HUES6 (cell line): Measurements from ENCODE around the gene AKR1B15.
"Not testable (repeated sequence)": the region's sequence is repeated elsewhere in the genome, so short reads cannot be mapped to it uniquely, and the experiment has no call there.

Experiments used
- H3K27ac ChIP-seq: 2 replicates; pipeline ENCODE4 v1.7.0; 2013; ENCODE audit warnings: low read depth, mild to moderate bottlenecking, low read length, inconsistent platforms
- H3K27me3 ChIP-seq: 2 replicates; pipeline ENCODE4 v1.6.1; 2013; ENCODE audit warnings: low read length; ENCODE audit not compliant: control insufficient read depth, insufficient read depth
- H3K36me3 ChIP-seq: 2 replicates; pipeline ENCODE4 v1.6.1; 2013; ENCODE audit warnings: low read length; ENCODE audit not compliant: control insufficient read depth, insufficient read depth
- H3K4me1 ChIP-seq: 2 replicates; pipeline ENCODE4 v1.6.1; 2013; ENCODE audit warnings: low read length; ENCODE audit not compliant: control insufficient read depth, insufficient read depth
- H3K4me3 ChIP-seq: 2 replicates; pipeline ENCODE4 v1.5.1; 2013; ENCODE audit warnings: low read depth, low read length
- H3K9ac ChIP-seq: one replicate; pipeline ENCODE4 v1.6.1; 2013; ENCODE audit warnings: mild to moderate bottlenecking, low read length
- H3K9me3 ChIP-seq: 2 replicates; pipeline ENCODE4 v1.6.1; 2013; ENCODE audit warnings: low read depth, low read length; ENCODE audit not compliant: control insufficient read depth, insufficient read depth

The AKR1B15 gene

DNA sequence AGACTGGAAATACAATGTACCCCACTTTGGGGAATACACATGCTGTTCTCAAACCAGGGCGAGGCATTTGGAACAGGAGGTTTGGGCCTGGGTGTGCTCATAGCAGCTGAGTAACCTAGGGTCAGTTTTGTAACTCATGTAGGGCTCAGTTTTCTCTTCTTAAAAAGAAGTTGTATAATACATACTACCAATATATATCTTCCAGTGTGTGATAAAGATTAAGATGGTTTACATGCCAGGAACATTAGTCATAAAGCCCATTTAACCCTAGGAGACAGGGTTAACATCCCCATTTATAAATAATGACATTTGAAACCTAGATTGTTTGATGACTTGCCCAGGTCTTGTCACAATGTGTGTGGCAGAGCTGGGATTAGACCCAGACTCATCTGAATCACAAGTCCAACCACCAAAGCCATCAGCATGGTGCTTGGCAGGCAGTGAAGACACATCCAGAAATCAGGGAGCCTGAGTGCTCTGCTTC, 15.6 kb upstream of the AKR1B15 start:
- H3K9me3 ChIP-seq = no peaks in the 10 kb centered on the region
- no peak overlapping the region for H3K9ac ChIP-seq
- H3K4me1 ChIP-seq = no peaks in the 10 kb centered on the region
- no peaks in the 10 kb centered on the region for H3K27me3 ChIP-seq
- no peaks in the 10 kb centered on the region for H3K36me3 ChIP-seq
- no peak overlapping the region for H3K27ac ChIP-seq
- H3K4me3 ChIP-seq = no peak overlapping the region

DNA sequence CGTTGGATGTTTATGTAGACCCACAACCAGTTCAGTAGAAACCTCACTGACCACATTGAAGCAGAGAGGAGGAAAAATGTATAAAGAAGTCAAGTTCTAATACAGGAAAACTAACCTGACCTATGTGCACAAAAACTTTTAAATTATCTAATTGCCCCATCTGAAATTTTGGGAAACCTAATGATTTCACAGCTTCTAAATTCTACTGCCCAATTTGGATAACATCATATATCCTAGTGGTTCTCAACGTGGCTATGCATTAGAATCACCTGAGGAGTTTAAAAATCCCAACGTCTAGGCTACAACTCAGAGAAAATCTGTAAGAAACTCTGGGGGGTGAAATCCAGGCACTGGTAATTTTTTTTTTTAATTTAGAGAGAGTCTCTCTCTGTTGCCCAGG, 14.3 kb upstream of the AKR1B15 start:
- H3K4me1 ChIP-seq = no peaks in the 10 kb centered on the region

DNA sequence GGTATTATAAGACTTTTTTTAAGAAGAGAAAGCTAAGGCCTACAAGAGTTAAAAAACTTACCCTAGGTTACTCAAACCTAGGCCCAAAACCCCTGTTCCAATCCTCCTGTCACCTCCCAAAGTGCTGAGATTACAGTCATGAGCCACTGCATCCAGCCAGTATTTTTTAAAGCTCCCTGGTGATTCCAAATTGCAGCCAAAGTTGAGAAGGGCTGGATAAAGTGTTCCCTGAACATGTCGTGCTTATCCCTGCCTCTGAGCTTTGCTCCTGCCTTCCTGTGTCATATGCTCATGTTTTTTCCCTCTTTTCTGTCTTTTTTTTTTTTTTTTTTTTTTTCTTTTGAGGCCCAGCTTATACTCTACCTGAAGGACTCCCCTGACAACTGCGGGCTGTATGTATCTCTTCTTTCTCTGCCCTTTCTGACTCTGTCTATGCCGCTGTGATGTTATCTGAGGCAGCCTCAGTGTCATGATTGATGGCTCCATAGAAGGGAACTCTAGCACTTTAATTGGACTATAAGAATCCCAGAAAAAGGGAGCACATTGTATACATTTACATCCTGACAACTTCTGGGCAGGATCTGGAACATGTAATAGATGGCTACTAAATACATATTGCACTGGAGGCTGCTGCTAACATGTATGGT, 13.5 kb upstream of the AKR1B15 start:
- Histone ChIP-seq H3K4me1 (no peaks in the 10 kb centered on the region), H3K9ac (no peak overlapping the region), H3K27me3 (no peaks in the 10 kb centered on the region), H3K27ac (no peak overlapping the region), H3K9me3 (no peaks in the 10 kb centered on the region), H3K4me3 (no peak overlapping the region), H3K36me3 (no peaks in the 10 kb centered on the region)

More for the DNA sequence above, 14.3 kb upstream of the AKR1B15 start:
- no peaks in the 10 kb centered on the region for H3K36me3 ChIP-seq
- no peaks in the 10 kb centered on the region for H3K9me3 ChIP-seq
- H3K9ac ChIP-seq = no peak overlapping the region
- no peak overlapping the region for H3K27ac ChIP-seq
- H3K27me3 ChIP-seq = no peaks in the 10 kb centered on the region
- no peak overlapping the region for H3K4me3 ChIP-seq

DNA sequence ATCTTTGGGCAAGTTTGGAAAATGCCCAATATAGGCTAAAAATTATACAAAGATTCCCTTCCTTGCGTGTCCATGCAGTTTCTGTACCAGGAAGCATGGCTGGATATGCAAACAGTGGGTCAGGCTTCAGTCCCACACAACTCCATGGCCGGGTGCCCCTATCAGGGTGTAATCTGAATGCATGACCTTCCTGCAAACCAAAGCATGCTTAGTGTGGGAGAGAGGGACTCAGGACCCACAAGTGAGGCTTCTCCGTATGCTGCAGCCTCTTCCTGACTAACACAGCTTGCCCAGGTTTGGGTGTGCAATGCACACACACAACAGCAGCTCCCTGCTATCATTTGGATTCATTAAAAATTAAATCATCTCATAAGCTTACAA, 13.0 kb upstream of the AKR1B15 start:
- Histone ChIP-seq H3K36me3 (no peaks in the 10 kb centered on the region), H3K4me1 (no peaks in the 10 kb centered on the region), H3K27me3 (no peaks in the 10 kb centered on the region), H3K4me3 (no peak overlapping the region), H3K27ac (no peak overlapping the region), H3K9me3 (no peaks in the 10 kb centered on the region), H3K9ac (no peak overlapping the region)

DNA sequence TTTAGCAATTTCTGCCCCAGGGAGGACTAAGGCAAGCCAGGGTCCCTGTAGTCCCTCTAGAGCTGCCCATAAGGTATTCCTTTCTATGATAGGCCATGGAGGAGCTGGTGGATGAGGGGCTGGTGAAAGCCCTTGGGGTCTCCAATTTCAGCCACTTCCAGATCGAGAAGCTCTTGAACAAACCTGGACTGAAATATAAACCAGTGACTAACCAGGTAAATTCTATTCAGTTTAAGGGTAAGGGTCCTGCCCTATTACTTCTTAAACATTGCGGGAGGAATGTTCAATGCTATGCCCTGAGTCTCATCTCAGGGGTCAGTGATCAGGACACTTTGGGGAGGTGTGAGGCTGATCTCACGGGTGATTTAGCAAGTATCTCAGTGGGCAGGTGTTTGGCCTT, 12.4 kb upstream of the AKR1B15 start:
- H3K4me1 ChIP-seq = not testable (repeated sequence)

DNA sequence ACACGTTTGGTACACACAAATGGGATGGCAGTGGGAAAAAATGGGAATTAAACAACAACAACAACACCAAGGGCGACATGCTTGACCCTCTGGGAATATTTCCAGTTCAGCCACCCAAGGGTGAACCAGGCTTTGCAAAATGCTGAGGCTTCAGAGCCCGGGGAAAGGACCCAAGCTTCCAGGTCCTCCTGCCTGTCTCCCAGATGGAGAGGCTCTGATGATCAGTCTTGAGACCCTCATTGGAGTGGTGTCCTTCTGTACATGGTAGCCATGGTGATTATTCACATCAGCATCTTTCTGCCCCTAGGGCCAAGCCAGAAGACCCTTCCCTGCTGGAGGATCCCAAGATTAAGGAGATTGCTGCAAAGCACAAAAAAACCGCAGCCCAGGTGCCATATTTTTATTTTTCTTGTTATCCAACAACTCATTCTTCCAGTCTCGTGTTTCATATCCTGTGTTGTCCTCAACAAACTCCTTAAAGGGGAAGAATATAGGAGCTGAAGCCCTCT, 11.6 kb upstream of the AKR1B15 start:
- H3K4me1 ChIP-seq, H3K4me3 ChIP-seq, H3K9ac ChIP-seq, H3K9me3 ChIP-seq, H3K27me3 ChIP-seq, H3K36me3 ChIP-seq, H3K27ac ChIP-seq: not testable (repeated sequence)

More for the DNA sequence above, 12.4 kb upstream of the AKR1B15 start:
- H3K27me3 ChIP-seq, H3K27ac ChIP-seq, H3K9ac ChIP-seq, H3K4me3 ChIP-seq, H3K9me3 ChIP-seq, H3K36me3 ChIP-seq: not testable (repeated sequence)

DNA sequence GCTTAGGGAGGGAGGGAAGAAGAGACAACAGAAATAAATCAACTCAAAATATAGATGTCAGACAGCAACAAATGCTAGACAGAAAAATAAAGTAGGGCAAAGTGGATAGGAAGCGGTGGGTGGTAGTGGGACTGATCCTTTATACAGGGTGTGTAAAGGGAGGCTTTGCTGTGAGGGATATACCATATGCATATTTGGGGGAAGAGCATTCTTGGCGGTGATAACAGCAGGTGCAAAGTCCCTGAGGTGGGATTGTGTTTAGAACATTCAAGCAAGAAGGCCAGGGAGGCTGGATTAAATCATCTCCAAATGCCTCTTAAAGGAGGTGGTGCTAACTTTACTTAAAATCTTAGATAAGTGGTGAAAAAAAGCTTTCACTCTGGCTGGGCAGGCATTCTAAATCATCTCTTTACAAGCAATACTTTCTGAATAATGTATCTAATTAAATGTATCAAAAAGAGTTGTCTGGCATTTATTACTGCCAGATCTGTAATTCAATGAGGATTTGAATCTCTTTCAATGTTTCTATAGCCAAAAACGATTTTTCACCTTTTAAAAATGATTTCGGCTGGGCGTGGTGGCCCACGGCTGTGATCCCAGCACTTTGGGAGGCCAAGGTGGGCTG, 9.4 kb upstream of the AKR1B15 start:
- H3K4me1 ChIP-seq = 0 out of 2 replicates have a peak, but pooled peaks cover 3% of the 10 kb centered on the region
- no peaks in the 10 kb centered on the region for H3K27me3 ChIP-seq
- H3K27ac ChIP-seq = no peak overlapping the region

DNA sequence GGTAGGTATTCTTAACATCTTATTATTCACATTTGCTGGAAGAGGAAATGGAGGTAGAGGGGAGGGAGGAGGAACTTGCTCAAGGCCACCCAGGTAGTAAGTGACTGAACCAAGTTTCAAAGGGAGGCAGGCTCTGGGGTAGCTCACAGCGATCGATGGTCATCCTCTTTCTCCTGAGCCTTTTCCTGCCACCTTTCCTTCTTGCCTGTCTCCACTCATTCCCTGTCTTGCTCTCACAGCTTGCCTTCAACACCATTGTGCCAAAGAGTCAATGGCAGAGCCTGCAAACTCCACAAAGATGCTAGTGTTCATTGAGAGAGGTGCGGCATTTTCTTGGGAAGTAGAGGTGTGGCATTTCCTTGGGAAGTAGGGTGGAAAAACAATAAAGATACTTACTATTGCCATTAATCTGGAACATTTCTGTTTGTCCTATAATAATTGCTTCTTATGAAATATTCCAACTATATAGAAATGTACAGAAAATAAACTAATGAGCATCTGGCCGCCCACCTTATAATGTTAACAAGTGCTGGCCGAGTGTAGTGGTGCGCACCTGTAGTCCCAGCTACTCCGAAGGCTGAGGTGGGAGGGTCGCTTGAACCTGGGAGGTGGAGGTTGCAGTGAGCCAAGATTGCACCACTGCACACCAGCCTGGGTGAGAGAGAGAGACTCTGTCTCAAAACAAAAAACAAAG, 7.3 kb upstream of the AKR1B15 start:
- H3K27ac ChIP-seq, H3K27me3 ChIP-seq, H3K9ac ChIP-seq, H3K9me3 ChIP-seq, H3K4me1 ChIP-seq, H3K36me3 ChIP-seq, H3K4me3 ChIP-seq: not testable (repeated sequence)

More for the DNA sequence above, 9.4 kb upstream of the AKR1B15 start:
- H3K9me3 ChIP-seq = no peaks in the 10 kb centered on the region
- H3K9ac ChIP-seq = no peak overlapping the region
- no peak overlapping the region for H3K4me3 ChIP-seq
- no peaks in the 10 kb centered on the region for H3K36me3 ChIP-seq

DNA sequence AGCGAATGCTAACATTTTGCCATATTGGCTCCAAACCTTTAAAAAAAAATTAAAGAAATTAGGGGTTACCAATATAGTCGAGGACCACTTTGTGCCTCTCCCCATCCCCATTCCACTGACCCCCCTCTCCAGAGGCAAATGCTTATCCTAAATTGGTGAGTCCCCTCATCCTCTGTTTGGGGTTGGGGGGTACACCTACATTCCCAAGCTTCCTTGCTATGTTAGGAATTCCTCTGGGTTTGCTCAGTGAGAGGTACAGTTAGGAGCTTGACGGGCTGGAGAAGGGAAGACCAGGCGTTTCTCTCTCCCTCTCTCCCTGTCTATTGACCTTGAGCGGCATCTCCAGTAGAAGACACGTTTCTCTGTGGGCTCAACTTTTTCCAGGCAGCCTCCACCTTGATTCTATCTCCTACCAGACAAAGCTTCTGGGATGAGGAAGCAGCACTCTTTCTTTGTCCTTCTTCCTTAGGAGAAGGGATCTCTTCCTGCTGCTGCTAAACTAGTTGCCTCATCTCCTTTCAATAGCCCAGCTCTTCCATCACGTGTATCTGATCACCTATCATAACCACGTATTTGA, 6.6 kb upstream of the AKR1B15 start:
- no peak overlapping the region for H3K4me3 ChIP-seq
- peaks cover 14% of the 10 kb centered on the region for H3K4me1 ChIP-seq
- no peak overlapping the region for H3K27ac ChIP-seq
- H3K9me3 ChIP-seq = no peaks in the 10 kb centered on the region
- no peaks in the 10 kb centered on the region for H3K27me3 ChIP-seq
- H3K36me3 ChIP-seq = no peaks in the 10 kb centered on the region
- H3K9ac ChIP-seq = no peak overlapping the region

DNA sequence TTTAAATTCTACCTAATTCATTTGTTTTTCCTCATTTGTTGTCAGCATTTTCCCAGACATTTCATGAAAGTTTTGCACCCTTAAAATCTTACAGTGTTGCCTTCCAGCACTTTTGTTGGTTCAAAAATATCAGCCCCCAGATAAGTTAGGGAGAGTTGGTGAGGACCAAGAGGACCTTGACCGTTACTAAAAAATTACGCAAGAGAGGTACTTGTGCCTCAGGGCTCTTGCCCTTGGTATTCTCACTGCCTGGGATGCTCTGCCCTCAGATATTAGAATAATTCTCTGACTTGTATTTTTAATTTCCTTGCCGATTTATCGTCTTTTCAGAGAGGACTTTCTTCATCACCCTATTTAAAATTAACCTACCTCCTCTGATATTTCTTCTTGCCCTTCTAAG, 3.5 kb upstream of the AKR1B15 start:
- peaks cover 26% of the 10 kb centered on the region for H3K4me1 ChIP-seq
- no peak overlapping the region for H3K4me3 ChIP-seq
- no peaks in the 10 kb centered on the region for H3K27me3 ChIP-seq
- no peaks in the 10 kb centered on the region for H3K9me3 ChIP-seq
- H3K9ac ChIP-seq = no peak overlapping the region
- no peaks in the 10 kb centered on the region for H3K36me3 ChIP-seq
- no peak overlapping the region for H3K27ac ChIP-seq

DNA sequence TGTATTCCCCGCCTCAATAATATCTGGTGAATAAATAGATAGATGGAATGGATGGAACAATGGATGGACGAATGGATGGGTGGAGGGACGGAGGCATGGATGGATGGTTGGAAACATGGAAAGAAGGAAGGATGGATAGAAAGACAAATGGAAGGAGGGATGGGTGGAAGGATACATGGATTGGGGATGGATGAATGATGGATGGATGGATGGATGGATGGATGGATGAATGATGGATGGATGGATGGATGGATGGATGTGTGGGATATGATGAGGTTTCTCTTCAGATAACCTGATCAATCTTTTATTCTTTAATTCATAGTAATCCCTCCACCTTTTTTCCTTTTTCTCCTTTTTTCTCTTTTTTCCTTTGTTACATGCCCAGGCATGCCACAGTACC, 3.0 kb upstream of the AKR1B15 start:
- Histone ChIP-seq H3K9me3 (no peaks in the 10 kb centered on the region), H3K4me1 (peaks cover 26% of the 10 kb centered on the region), H3K36me3 (no peaks in the 10 kb centered on the region), H3K27ac (no peak overlapping the region), H3K9ac (no peak overlapping the region), H3K4me3 (no peak overlapping the region), H3K27me3 (no peaks in the 10 kb centered on the region)
